MM.1S (cell line): ENCODE measurements around the gene BRI3.

Experiments used
- DNase-seq: peaks from one replicate; pipeline ENCODE4 v3.0.0-alpha.2; 2015
- H2AFZ ChIP-seq: fragments of 300-600 bp; sonication (generic); 2 replicates; pipeline ENCODE4 v1.6.0; 2016; ENCODE audit warnings: antibody characterized with exemption, low read length
- H3F3A ChIP-seq: fragments of 300-600 bp; sonication (generic); 2 replicates; pipeline ENCODE4 v1.6.1; 2016; ENCODE audit warnings: mild to moderate bottlenecking, antibody characterized with exemption, low read length, moderate library complexity, mixed read lengths; ENCODE audit not compliant: insufficient read depth
- H3K27ac ChIP-seq: fragments of 300-600 bp; sonication (generic); 2 replicates; pipeline ENCODE4 v1.5.1; 2016; ENCODE audit warnings: mild to moderate bottlenecking, low read length
- H3K27me3 ChIP-seq: fragments of 300-600 bp; sonication (generic); replicated peaks from 2 replicates; pipeline ENCODE4 v1.6.0; 2016; ENCODE audit warnings: low read length; ENCODE audit not compliant: insufficient read depth
- H3K36me3 ChIP-seq: fragments of 300-600 bp; sonication (generic); replicated peaks from 2 replicates; pipeline ENCODE4 v1.6.1; 2016; ENCODE audit warnings: mild to moderate bottlenecking, low read length, mixed read lengths; ENCODE audit not compliant: insufficient read depth
- H3K4me1 ChIP-seq: fragments of 300-600 bp; sonication (generic); 2 replicates; pipeline ENCODE4 v1.6.1; 2016; ENCODE audit warnings: low read length, mixed read lengths
- H3K4me2 ChIP-seq: fragments of 300-600 bp; sonication (generic); 2 replicates; pipeline ENCODE4 v1.6.0; 2016; ENCODE audit warnings: low read depth, low read length
- H3K4me3 ChIP-seq: fragments of 300-600 bp; sonication (generic); 2 replicates; pipeline ENCODE4 v1.5.1; 2016; ENCODE audit warnings: low read length, mixed read lengths
- H3K79me2 ChIP-seq: fragments of 300-600 bp; sonication (generic); 2 replicates; pipeline ENCODE4 v1.6.1; 2016; ENCODE audit warnings: mixed run types, low read length, mixed read lengths
- H3K9ac ChIP-seq: fragments of 300-600 bp; sonication (generic); 2 replicates; pipeline ENCODE4 v1.6.1; 2016; ENCODE audit warnings: low read length, mixed read lengths
- H3K9me2 ChIP-seq: fragments of 300-600 bp; sonication (generic); replicated peaks from 2 replicates; pipeline ENCODE4 v1.6.1; 2016; ENCODE audit warnings: mild to moderate bottlenecking, low read length, mixed read lengths; ENCODE audit not compliant: insufficient read depth
- H3K9me3 ChIP-seq: fragments of 300-600 bp; sonication (generic); replicated peaks from 2 replicates; pipeline ENCODE4 v1.6.1; 2016; ENCODE audit warnings: mild to moderate bottlenecking, low read length, mixed read lengths; ENCODE audit not compliant: insufficient read depth
- H4K20me1 ChIP-seq: fragments of 300-600 bp; sonication (generic); 2 replicates; pipeline ENCODE4 v1.6.1; 2016; ENCODE audit warnings: mild to moderate bottlenecking, low read length, moderate library complexity, mixed read lengths; ENCODE audit not compliant: insufficient read depth
- EZH2 ChIP-seq: fragments of 300-600 bp; sonication (generic); optimal IDR thresholded peaks from 2 replicates; pipeline ENCODE3; 2017; ENCODE audit warnings: low read depth, mild to moderate bottlenecking, antibody characterized with exemption, low read length, mixed read lengths
- EZH2phosphoT487 ChIP-seq: fragments of 300-600 bp; sonication (generic); IDR thresholded peaks from 2 replicates; pipeline ENCODE4 v1.6.1; 2018; ENCODE audit warnings: antibody characterized with exemption, low read length
- TF ChIP-seq, protein P1 (sequence below): fragments of 300-600 bp; sonication (generic); IDR thresholded peaks from 2 replicates; pipeline ENCODE4 v1.5.1; 2016; ENCODE audit warnings: antibody characterized with exemption, low read length, mixed read lengths

Gene BRI3

DNA sequence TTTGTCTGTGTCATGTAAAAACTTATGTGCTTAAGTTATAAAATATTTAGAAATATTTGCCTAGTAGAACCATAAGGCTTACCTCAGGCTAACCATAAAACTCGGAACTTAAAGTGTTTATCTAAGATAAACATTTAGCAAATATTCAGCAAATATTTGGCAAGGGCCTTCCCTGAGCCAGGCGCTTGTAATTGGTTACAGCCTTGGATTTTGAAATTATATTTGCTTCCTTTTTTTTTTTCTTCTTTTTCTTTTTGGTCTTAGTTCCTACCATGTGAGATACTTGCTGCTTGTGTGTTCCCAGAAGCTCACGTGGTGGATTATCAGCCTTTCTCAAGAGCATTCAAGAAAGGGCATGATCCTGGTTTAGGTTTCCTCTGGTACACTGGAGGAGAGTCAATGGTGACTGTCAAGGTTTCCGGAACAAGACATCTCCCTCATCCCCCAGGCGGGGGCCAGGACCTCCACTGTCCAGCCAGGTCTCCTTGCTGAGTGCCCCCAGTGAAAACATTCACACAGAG lies 5.2 kb upstream of the BRI3 start:
- no peaks in the 10 kb centered on the region for H3K9me3 ChIP-seq
- H3K79me2 ChIP-seq, result no peaks in the 10 kb centered on the region
- no peak overlapping the region for H3K4me2 ChIP-seq
- TF ChIP-seq, protein P1, sequence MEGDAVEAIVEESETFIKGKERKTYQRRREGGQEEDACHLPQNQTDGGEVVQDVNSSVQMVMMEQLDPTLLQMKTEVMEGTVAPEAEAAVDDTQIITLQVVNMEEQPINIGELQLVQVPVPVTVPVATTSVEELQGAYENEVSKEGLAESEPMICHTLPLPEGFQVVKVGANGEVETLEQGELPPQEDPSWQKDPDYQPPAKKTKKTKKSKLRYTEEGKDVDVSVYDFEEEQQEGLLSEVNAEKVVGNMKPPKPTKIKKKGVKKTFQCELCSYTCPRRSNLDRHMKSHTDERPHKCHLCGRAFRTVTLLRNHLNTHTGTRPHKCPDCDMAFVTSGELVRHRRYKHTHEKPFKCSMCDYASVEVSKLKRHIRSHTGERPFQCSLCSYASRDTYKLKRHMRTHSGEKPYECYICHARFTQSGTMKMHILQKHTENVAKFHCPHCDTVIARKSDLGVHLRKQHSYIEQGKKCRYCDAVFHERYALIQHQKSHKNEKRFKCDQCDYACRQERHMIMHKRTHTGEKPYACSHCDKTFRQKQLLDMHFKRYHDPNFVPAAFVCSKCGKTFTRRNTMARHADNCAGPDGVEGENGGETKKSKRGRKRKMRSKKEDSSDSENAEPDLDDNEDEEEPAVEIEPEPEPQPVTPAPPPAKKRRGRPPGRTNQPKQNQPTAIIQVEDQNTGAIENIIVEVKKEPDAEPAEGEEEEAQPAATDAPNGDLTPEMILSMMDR, result no peak
- TF ChIP-seq EZH2phosphoT487 (no peak), EZH2 (no peak)
- no peaks in the 10 kb centered on the region for H3K27me3 ChIP-seq
- peaks cover 9% of the 10 kb centered on the region for H3F3A ChIP-seq
- H3K27ac ChIP-seq, result no peak overlapping the region
- DNase-seq, result no peak
- H3K9ac ChIP-seq, result no peak overlapping the region
- H3K4me3 ChIP-seq, result no peak overlapping the region
- H4K20me1 ChIP-seq, result no peaks in the 10 kb centered on the region
- H3K4me1 ChIP-seq, result no peaks in the 10 kb centered on the region
- no peak overlapping the region for H2AFZ ChIP-seq
- H3K9me2 ChIP-seq, result no peaks in the 10 kb centered on the region
- no peaks in the 10 kb centered on the region for H3K36me3 ChIP-seq

DNA sequence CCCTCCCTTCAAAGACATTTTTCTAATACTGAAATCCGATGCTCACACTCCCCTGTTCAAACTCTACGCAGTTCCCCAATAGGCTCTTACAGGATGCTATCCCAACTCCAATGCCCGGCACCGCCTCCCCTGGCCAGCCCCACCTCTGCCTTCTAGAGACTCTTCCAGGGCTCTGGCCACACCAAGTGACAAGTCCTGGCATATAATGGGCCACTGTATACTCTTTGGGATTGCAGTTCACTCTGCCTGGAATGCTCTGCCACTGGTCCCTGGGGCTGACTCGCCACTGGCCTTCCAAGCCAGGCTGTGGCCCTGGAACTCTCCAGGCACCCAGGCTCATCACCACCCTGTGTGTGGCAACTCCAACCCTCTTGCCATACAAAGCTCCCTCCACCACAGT lies 3.1 kb upstream of the BRI3 start:
- no peak overlapping the region for H3K4me2 ChIP-seq
- no peaks in the 10 kb centered on the region for H3K27me3 ChIP-seq
- no peaks in the 10 kb centered on the region for H3K9me3 ChIP-seq
- H3K4me1 ChIP-seq, result peaks cover 10% of the 10 kb centered on the region; the same call in 1 of the 2 replicates
- no peaks in the 10 kb centered on the region for H3K9me2 ChIP-seq
- no peaks in the 10 kb centered on the region for H4K20me1 ChIP-seq
- H3K27ac ChIP-seq, result no peak overlapping the region
- peaks cover 9% of the 10 kb centered on the region for H3F3A ChIP-seq
- no peak for TF ChIP-seq EZH2
- TF ChIP-seq, protein P1, result no peak
- TF ChIP-seq EZH2phosphoT487, result no peak
- DNase-seq, result no peak
- no peak overlapping the region for H2AFZ ChIP-seq
- H3K79me2 ChIP-seq, result peaks cover 17% of the 10 kb centered on the region
- no peak overlapping the region for H3K9ac ChIP-seq
- no peak overlapping the region for H3K4me3 ChIP-seq
- H3K36me3 ChIP-seq, result no peaks in the 10 kb centered on the region

DNA sequence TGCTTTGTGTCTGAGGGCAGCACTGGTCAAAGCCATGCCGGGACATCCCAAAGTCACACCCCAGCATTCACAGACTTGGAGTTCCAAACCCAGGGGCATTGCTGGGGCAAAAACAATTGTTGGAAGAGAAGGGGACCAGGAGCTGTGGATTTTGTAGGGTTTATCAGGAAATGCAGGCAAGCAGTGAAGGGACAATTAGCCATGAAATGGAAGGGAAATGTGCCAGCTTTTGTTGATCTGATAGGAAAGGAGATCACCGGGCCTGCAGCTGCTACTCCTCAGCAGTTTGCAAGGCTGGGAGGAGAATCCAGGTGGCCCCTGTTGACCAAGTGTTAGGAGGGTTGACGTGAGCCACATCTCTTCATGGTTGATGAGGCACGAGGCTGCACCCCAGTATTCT lies 2.5 kb upstream of the BRI3 start:
- no peak overlapping the region for H2AFZ ChIP-seq
- H3K4me2 ChIP-seq, result no peak overlapping the region
- TF ChIP-seq EZH2phosphoT487 (no peak), EZH2 (no peak)
- TF ChIP-seq, protein P1, result no peak
- H3K9me3 ChIP-seq, result no peaks in the 10 kb centered on the region
- peaks cover 22% of the 10 kb centered on the region for H3K79me2 ChIP-seq
- H4K20me1 ChIP-seq, result no peaks in the 10 kb centered on the region
- H3F3A ChIP-seq, result peaks cover 9% of the 10 kb centered on the region
- H3K4me3 ChIP-seq, result no peak overlapping the region
- H3K27ac ChIP-seq, result no peak overlapping the region
- H3K9ac ChIP-seq, result no peak overlapping the region
- H3K9me2 ChIP-seq, result no peaks in the 10 kb centered on the region
- H3K27me3 ChIP-seq, result no peaks in the 10 kb centered on the region
- H3K36me3 ChIP-seq, result no peaks in the 10 kb centered on the region
- H3K4me1 ChIP-seq, result peaks cover 10% of the 10 kb centered on the region; the same call in 1 of the 2 replicates
- no peak for DNase-seq
